PFSK-1 (cell line): Measurements from ENCODE around the gene CNFN.

Source experiments
- FOXP2 ChIP-seq: optimal IDR thresholded peaks from 2 replicates; pipeline ENCODE3; 2011; ENCODE audit warnings: borderline replicate concordance, control low read depth, inconsistent platforms; ENCODE audit not compliant: insufficient read depth; ENCODE audit errors: extremely low read length, extremely low read depth
- POLR2AphosphoS5 ChIP-seq: IDR thresholded peaks from 2 replicates; pipeline ENCODE4 v1.6.1; 2012; ENCODE audit warnings: low read depth, mild to moderate bottlenecking, control low read depth, low read length, moderate library complexity
- REST ChIP-seq, 2 experiments: IDR thresholded peaks; 2 replicates each; pipeline versions ENCODE4 v1.6.1 to v1.8.0; 2011 to 2012; ENCODE audit warnings: low read depth in 2 of 2, low read length in 2 of 2, control low read depth in 1 of 2, inconsistent platforms in 1 of 2, mild to moderate bottlenecking in 1 of 2, moderate library complexity in 1 of 2; ENCODE audit not compliant: insufficient read depth in 1 of 2
- SIN3A ChIP-seq: IDR thresholded peaks from 2 replicates; pipeline ENCODE4 v1.6.1; 2012; ENCODE audit warnings: mild to moderate bottlenecking, low read length, moderate library complexity, borderline replicate concordance; ENCODE audit not compliant: insufficient read depth
- TAF1 ChIP-seq: IDR thresholded peaks from 2 replicates; pipeline ENCODE4 v1.6.1; 2012; ENCODE audit warnings: low read length, control low read depth, borderline replicate concordance; ENCODE audit not compliant: insufficient read depth

The CNFN gene

GRCh38 chr19:42362342-42362741 lies 27.8 kb downstream of the CNFN start:
- TF ChIP-seq FOXP2 (no peak), TAF1 (no peak), REST (IDR thresholded peaks at IDR 0.05; ENCODE audit: insufficient read depth in 1 of 2, low read depth in 2 of 2, low read length in 2 of 2) (no peak), SIN3A (no peak), POLR2AphosphoS5 (no peak)

GRCh38 chr19:42361545-42361910 lies 28.6 kb downstream of the CNFN start:
- TF ChIP-seq POLR2AphosphoS5: no peak
- TF ChIP-seq REST (IDR thresholded peaks at IDR 0.05; ENCODE audit: insufficient read depth in 1 of 2, low read depth in 2 of 2, low read length in 2 of 2): no peak
- no peak for TF ChIP-seq SIN3A
- TF ChIP-seq FOXP2: no peak
- no peak for TF ChIP-seq TAF1

GRCh38 chr19:42360787-42361544 lies 29.1 kb downstream of the CNFN start:
- no peak for TF ChIP-seq TAF1
- TF ChIP-seq SIN3A: no peak
- no peak for TF ChIP-seq REST (IDR thresholded peaks at IDR 0.05; ENCODE audit: insufficient read depth in 1 of 2, low read depth in 2 of 2, low read length in 2 of 2)
- TF ChIP-seq POLR2AphosphoS5: no peak
- no peak for TF ChIP-seq FOXP2

- TF ChIP-seq FOXP2: no peak
- no peak for TF ChIP-seq REST (IDR thresholded peaks at IDR 0.05; ENCODE audit: insufficient read depth in 1 of 2, low read depth in 2 of 2, low read length in 2 of 2)
- no peak for TF ChIP-seq SIN3A
- no peak for TF ChIP-seq POLR2AphosphoS5
- no peak for TF ChIP-seq TAF1
Observed at GRCh38 chr19:42357290-42357689, 32.8 kb downstream of the CNFN start.

DNA sequence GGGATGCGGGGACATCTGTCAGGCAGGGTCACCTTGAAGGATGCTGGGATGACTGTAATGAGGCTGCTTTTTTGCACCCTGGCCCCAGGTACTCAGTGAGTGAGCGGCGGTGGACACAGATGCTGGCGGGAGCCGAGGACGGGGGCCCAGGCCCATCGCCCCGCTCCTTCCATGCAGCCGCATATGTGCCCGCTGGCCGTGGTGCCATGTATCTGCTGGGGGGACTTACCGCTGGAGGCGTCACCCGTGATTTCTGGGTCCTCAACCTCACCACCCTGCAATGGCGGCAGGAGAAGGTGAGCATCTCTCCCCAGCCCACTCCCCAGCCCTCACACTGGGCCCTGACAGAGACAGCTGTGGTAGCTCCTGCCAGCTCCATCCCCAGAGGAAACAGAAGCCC lies 33.4 kb downstream of the CNFN start:
- no peak for TF ChIP-seq FOXP2
- TF ChIP-seq TAF1: no peak
- no peak for TF ChIP-seq REST (IDR thresholded peaks at IDR 0.05; ENCODE audit: insufficient read depth in 1 of 2, low read depth in 2 of 2, low read length in 2 of 2)
- no peak for TF ChIP-seq POLR2AphosphoS5
- no peak for TF ChIP-seq SIN3A
